Gastrocnemius medialis (tissue), 4 donors: ENCODE measurements around the gene RBM33.

Experiments used
- CTCF ChIP-seq, 5 experiments: fragments of 450-650 bp in 3 of 5; fragments of 200-600 bp in 2 of 5; sonication (generic) in 2 of 5; IDR thresholded peaks in 4 of 5; conservative IDR thresholded peaks in 1 of 5; 1 replicate in 4 of 5; 2 replicates in 1 of 5; pipeline ENCODE4 v1.5.1; 2016 to 2019; ENCODE audit warnings: antibody characterized with exemption in 5 of 5, mild to moderate bottlenecking in 3 of 5, moderate library complexity in 3 of 5
- POLR2A ChIP-seq, 2 donors: fragments of 450-650 bp; IDR thresholded peaks; one replicate each; pipeline ENCODE4 v1.6.1; 2017; ENCODE audit warnings: antibody characterized with exemption in 2 of 2, mild to moderate bottlenecking in 2 of 2, moderate library complexity in 2 of 2

DNA sequence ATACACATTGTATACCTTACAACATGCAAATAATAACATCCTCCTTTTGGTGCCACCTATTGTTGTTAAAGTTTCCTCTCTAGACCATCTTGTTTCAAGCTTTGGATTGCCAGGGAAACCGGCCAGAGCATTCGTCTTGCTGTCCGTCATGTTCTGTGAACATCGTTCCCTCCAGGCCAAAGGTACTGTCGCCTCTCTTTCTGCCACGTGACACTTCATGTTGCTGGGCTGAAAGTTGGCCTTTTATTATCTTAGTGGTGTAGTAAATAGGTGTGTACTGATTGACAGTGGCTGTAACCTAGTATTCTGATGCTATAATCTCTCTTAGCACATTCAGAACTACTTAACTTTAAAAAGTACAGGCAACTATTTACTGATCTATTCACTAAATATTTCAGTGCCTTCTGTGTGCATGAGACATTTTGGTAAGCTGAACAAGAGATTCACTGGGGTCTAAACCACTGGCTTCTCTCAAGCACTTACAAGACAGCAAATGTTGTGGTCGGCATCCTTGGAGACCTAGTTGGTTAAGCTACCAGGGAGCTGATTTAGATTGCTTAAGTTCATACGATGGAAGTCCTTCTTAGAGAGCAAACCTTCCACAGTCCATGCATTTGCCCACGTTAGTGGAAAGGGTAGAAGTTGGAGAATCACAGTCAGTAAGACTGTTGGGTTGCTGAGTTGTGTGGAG lies 115.4 kb downstream of the RBM33 start:
- TF ChIP-seq CTCF (IDR thresholded peaks at IDR 0.05 in 4 of 5, conservative IDR thresholded peaks at IDR 0.05 in 1 of 5) (no peak), POLR2A (IDR thresholded peaks at IDR 0.05) (no peak)
